OCI-LY1 (cell line): ENCODE data around the gene SIRT7.

ENCODE experiments used
- H2AFZ ChIP-seq: fragments of 200-600 bp; sonication (generic), shearing (Covaris generic); 2 replicates; pipeline ENCODE4 v1.6.0; 2014; ENCODE audit warnings: antibody characterized with exemption, mild to moderate bottlenecking, low read length
- H3F3A ChIP-seq: fragments of 200-600 bp; sonication (generic), shearing (Covaris generic); 2 replicates; pipeline ENCODE4 v1.6.0; 2014; ENCODE audit warnings: mild to moderate bottlenecking, antibody characterized with exemption, low read length, moderate library complexity; ENCODE audit not compliant: insufficient read depth
- H3K27ac ChIP-seq: fragments of 200-600 bp; sonication (generic); 2 replicates; pipeline ENCODE4 v1.5.1; 2014; ENCODE audit warnings: low read length, mixed run types, mild to moderate bottlenecking, low read depth; ENCODE audit not compliant: poor library complexity, severe bottlenecking
- H3K27me3 ChIP-seq: fragments of 200-600 bp; sonication (generic); 2 replicates; pipeline ENCODE4 v1.6.0; 2014; ENCODE audit warnings: antibody characterized with exemption, mild to moderate bottlenecking, low read length, moderate library complexity; ENCODE audit not compliant: insufficient read depth
- H3K36me3 ChIP-seq: fragments of 200-600 bp; sonication (generic); 2 replicates; pipeline ENCODE4 v1.6.1; 2014; ENCODE audit warnings: mild to moderate bottlenecking, antibody characterized with exemption, low read length, moderate library complexity, mixed read lengths; ENCODE audit not compliant: insufficient read depth
- H3K4me1 ChIP-seq: fragments of 200-600 bp; sonication (generic); 2 replicates; pipeline ENCODE4 v1.5.1; 2014; ENCODE audit warnings: mild to moderate bottlenecking, low read length, moderate library complexity; ENCODE audit not compliant: insufficient read depth, severe bottlenecking
- H3K4me2 ChIP-seq: fragments of 200-600 bp; sonication (generic), shearing (Covaris generic); 2 replicates; pipeline ENCODE4 v1.6.1; 2014; ENCODE audit warnings: low read length
- H3K4me3 ChIP-seq: fragments of 200-600 bp; sonication (generic); 2 replicates; pipeline ENCODE4 v1.5.1; 2014; ENCODE audit warnings: low read length, low read depth, mild to moderate bottlenecking, mixed read lengths; ENCODE audit not compliant: poor library complexity, severe bottlenecking
- H3K79me2 ChIP-seq: fragments of 200-600 bp; shearing (Covaris generic); 2 replicates; pipeline ENCODE4 v1.6.1; 2016; ENCODE audit warnings: mixed run types, low read length, mixed read lengths; ENCODE audit not compliant: insufficient read depth
- H3K9ac ChIP-seq: fragments of 200-600 bp; sonication (generic), shearing (Covaris generic); 2 replicates; pipeline ENCODE4 v1.6.1; 2014; ENCODE audit warnings: mild to moderate bottlenecking, low read length, mixed read lengths
- H3K9me2 ChIP-seq: fragments of 200-600 bp; sonication (generic), shearing (Covaris generic); 2 replicates; pipeline ENCODE4 v1.6.1; 2014; ENCODE audit warnings: low read depth, mild to moderate bottlenecking, low read length, mixed read lengths
- H3K9me3 ChIP-seq: fragments of 200-600 bp; shearing (Covaris generic); 2 replicates; pipeline ENCODE4 v1.6.1; 2014; ENCODE audit warnings: low read length, mixed read lengths
- H4K20me1 ChIP-seq: fragments of 200-600 bp; sonication (generic), shearing (Covaris generic); 2 replicates; pipeline ENCODE4 v1.6.0; 2016; ENCODE audit warnings: mild to moderate bottlenecking, low read length; ENCODE audit not compliant: insufficient read depth
- CTCF ChIP-seq: fragments of 200-600 bp; sonication (generic), shearing (Covaris generic); IDR thresholded peaks from 2 replicates; pipeline ENCODE4 v1.5.1; 2017; ENCODE audit warnings: mild to moderate bottlenecking, antibody characterized with exemption, low read length, moderate library complexity, mixed read lengths
- EZH2 ChIP-seq: fragments of 200-600 bp; sonication (generic), shearing (Covaris generic); IDR thresholded peaks from 2 replicates; pipeline ENCODE4 v1.8.0; 2017; ENCODE audit warnings: borderline replicate concordance, mixed run types, mild to moderate bottlenecking, antibody characterized with exemption, low read length, moderate library complexity, mixed read lengths

The SIRT7 gene

GRCh38 chr17:81870131-81870980 is 47.6 kb downstream of the SIRT7 start:
- Histone ChIP-seq H3K9me3 (no peaks in the 10 kb centered on the region), H3K4me1 (peaks cover 72% of the 10 kb centered on the region), H2AFZ (no peak overlapping the region), H3K4me2 (peak overlapping the region; percentile 86), H3K27ac (peak overlapping the region; percentile 84), H3K4me3 (peak overlapping the region; percentile 98), H3K36me3 (peaks cover 45% of the 10 kb centered on the region), H3K27me3 (no peaks in the 10 kb centered on the region), H3F3A (no peaks in the 10 kb centered on the region), H4K20me1 (no peaks in the 10 kb centered on the region), H3K79me2 (peaks cover 5% of the 10 kb centered on the region; the same call in 1 of the 2 replicates), H3K9me2 (no peaks in the 10 kb centered on the region), H3K9ac (peak overlapping the region; percentile 97)
- TF ChIP-seq CTCF (no peak), EZH2 (no peak)

DNA sequence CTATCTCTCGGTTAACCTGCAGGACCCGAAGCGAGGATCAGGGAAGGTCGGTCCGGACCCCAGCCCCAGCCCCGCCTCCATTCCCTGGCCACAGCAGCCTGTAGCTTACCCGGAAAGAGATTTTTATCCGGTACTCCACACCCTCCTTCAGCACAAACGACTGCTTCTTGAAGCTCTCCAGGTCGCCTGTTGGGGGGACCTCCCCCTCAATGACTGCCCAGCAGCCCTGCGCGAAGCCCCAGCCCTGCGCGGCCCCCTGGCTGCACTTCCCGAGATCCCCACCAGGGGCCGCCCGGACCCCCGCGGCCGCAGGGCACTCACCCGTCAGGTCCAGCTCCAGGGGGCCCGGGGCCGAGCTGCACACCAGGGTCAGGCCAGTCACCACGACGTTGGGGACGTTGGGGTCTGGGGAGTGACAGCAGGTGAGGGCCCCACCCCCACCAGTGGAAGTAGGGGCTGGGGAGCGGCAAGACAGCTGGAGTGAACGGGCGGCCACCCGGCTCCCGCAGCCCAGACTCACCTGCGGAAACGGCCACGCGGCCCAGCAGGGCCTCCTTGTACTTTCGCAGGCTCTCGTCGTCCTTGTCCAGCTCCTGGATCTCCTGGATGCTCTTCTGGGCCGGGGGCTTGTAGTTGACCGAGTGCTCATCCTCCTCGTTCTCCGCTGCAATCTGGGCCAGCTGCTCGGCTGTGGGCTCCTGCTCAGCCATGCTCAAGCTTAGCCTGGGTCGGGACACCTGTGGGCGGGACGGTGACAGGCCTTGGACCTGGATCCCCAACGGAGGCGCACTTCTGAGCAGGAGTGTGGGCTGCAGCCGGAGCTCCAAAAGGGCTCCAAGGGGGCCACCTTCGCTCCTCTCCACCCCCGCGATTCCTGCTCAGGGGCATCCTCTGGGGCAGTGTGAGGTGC is 48.5 kb downstream of the SIRT7 start:
- Histone ChIP-seq H4K20me1 (no peaks in the 10 kb centered on the region), H2AFZ (no peak overlapping the region), H3K36me3 (peaks cover 48% of the 10 kb centered on the region), H3K4me2 (peak overlapping the region; percentile 86), H3K79me2 (peaks cover 5% of the 10 kb centered on the region; the same call in 1 of the 2 replicates), H3K9me2 (no peaks in the 10 kb centered on the region), H3K4me1 (peaks cover 73% of the 10 kb centered on the region), H3K27ac (peak overlapping the region; percentile 84), H3F3A (no peaks in the 10 kb centered on the region), H3K27me3 (no peaks in the 10 kb centered on the region), H3K4me3 (peak overlapping the region; percentile 98), H3K9me3 (no peaks in the 10 kb centered on the region), H3K9ac (peak overlapping the region; percentile 97)
- TF ChIP-seq EZH2: no peak
- TF ChIP-seq CTCF: peak; percentile 81

- Histone ChIP-seq H3K9me2 (no peaks in the 10 kb centered on the region), H3K79me2 (peaks cover 5% of the 10 kb centered on the region; the same call in 1 of the 2 replicates), H3K27ac (peak overlapping the region; percentile 81), H3K9me3 (no peaks in the 10 kb centered on the region), H3K4me2 (peak overlapping the region; percentile 86), H4K20me1 (no peaks in the 10 kb centered on the region), H3F3A (no peaks in the 10 kb centered on the region), H3K9ac (peak overlapping the region; percentile 7; the same call in 1 of the 2 replicates), H3K36me3 (peaks cover 51% of the 10 kb centered on the region), H3K4me1 (peaks cover 72% of the 10 kb centered on the region), H3K27me3 (no peaks in the 10 kb centered on the region), H3K4me3 (peak overlapping the region; percentile 98), H2AFZ (no peak overlapping the region)
- TF ChIP-seq CTCF (no peak), EZH2 (no peak)
Observed at GRCh38 chr17:81868674-81869220, 49.2 kb downstream of the SIRT7 start.
